GM21367 (cell line): ENCODE results near the gene RANBP17.
"Not testable (repeated sequence)": the region's sequence is repeated elsewhere in the genome, so short reads cannot be mapped to it uniquely, and the experiment has no call there.

Experiments
- ATAC-seq: cut with Tn5 transposase; IDR thresholded peaks from one replicate; pipeline ENCODE4 v1.9.1; 2021; ENCODE audit not compliant: unreplicated experiment

Gene RANBP17

DNA sequence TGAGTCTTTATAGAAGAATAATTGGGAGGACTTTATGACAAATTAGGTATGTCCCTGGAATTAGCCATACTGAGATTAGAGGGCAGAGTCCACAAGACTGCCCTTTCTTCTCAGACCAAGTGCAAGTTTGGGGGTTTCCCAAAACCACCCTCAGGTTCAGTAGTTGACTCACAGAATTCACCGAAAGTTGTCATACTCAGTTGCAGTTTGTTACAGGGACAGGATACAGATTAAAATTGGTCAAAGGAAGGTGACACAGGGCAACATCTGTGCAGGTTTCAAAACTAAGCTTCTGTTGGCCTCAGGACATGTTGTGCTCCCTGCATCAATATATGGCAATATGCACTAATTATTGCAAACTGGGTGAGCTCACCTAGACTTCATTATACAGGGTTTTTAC lies 3.8 kb downstream of the RANBP17 start:
- no peak for ATAC-seq

- ATAC-seq = no peak
These were observed 6.0 kb downstream of the RANBP17 start for GRCh38 chr5:170867825-170868224.

DNA sequence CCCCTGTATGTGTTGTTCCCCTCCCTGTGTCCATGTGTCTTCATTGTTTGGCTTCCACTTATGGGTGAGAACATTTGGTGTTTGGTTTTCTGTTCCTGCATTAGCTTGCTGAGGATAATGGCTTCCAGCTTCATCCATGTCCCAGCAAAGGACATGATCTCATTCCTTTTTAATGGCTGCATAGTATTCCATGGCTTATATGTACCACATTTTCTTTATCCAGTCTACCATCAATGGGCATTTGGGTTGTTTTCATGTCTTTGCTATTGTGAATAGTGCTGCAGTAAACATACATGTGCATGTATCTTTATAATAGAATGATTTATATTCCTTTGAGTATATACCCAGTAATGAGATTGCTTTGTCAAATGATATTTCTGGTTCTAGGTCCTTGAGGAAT lies 8.6 kb downstream of the RANBP17 start:
- not testable (repeated sequence) for ATAC-seq

DNA sequence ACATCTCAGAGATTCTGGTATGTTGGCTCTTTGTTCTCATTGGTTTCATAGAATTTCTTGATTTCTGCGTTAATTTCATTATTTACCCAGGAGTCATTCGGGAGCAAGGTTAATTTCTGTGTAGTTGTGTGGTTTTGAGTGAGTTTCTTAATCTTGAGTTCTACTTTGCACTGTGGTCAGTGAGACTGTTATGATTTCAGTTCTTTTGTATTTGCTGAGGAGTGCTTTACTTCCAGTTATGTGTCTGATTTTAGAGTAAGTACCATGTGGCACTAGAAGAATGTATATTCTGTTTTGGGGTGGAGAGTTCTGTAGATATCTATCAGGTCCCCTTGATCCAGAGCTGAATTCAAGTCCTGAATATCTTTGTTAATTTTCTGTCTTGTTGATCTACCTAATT lies 12.2 kb downstream of the RANBP17 start:
- ATAC-seq = no peak

GRCh38 chr5:170875811-170876210 lies 14.0 kb downstream of the RANBP17 start:
- ATAC-seq = no peak

DNA sequence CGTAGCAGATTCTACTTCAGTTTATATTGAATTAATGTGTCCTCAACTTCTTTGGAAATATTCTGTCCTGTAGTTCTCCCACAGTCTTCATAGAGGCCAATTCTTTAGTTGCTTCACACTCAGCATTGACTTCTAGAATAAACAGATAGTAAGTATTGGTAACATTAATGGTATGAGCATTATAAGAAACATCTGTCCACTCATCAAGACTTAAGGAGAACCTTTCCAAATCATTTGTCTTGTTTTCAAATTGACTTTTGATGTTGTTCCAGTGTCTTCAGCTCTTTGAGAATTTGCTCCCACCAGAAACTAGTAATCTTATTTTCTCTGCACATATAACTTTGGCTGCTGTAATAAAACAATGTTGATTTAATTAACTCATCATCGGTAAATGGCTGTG lies 18.3 kb downstream of the RANBP17 start:
- ATAC-seq = no peak

- ATAC-seq = no peak
These were observed 20.5 kb downstream of the RANBP17 start for GRCh38 chr5:170882345-170882744.

DNA sequence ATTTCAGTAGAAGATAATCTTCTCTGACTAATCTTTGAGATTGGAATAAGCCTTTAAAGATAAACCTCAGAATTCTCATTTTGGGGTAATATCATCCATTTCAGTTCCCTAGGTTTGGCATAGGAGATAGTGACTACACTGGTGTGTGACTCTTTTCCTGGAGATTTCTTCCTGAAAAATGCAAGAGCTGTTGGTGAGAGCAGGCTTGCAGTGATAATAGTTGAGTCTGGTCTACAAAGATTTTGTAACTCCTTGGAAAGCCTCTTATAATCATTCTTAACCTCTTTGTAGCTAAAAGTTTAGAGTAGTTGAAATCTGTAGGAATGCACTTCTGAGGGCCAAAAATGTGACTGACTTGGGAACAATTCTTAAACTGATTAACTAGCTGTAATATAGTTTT lies 23.4 kb downstream of the RANBP17 start:
- no peak for ATAC-seq

DNA sequence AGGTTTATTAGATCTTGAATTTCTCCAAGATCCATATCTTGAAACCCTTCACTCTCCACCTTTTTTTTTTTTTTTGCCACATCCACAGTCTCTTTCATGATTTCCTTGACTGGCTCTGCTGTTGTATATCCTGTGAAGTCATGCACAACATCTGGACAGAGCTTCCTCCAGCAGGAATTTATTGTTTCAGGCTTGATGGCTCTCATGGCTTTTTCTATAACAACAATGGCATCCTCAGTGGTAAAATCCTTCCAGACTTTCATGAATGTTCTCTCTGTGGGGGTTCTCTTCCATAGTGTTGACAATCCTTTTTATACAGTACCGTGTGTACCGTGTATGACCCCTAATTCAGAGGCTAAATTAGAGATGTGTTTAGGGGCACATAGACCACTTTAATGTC lies 24.0 kb downstream of the RANBP17 start:
- no peak for ATAC-seq

- ATAC-seq = no peak
These were observed 24.5 kb downstream of the RANBP17 start for GRCh38 chr5:170886210-170886894.

- no peak for ATAC-seq
These were observed 30.4 kb downstream of the RANBP17 start for GRCh38 chr5:170892196-170892595.

DNA sequence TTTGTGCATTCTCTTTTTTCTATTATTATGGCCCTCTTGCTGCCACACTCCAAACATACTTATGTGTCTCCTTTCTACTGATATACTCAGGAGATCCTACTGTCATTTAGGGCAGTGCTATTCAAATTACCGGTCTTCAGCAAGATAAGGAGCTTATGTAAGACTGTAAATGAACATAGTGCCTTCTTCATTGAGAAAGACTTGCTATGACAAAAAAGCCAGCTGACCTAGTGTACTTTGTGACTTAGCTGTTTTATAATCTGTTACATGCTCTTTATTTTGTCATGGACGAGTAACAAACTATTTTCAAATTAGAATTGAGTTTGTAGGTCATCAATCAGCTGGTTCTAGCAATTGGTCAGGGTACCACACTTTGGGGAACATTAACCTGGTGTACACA lies 32.8 kb downstream of the RANBP17 start:
- no peak for ATAC-seq

- ATAC-seq = no peak
These were observed 35.0 kb downstream of the RANBP17 start for GRCh38 chr5:170896779-170897178.

- ATAC-seq = no peak
These were observed 41.3 kb downstream of the RANBP17 start for GRCh38 chr5:170903075-170903474.

DNA sequence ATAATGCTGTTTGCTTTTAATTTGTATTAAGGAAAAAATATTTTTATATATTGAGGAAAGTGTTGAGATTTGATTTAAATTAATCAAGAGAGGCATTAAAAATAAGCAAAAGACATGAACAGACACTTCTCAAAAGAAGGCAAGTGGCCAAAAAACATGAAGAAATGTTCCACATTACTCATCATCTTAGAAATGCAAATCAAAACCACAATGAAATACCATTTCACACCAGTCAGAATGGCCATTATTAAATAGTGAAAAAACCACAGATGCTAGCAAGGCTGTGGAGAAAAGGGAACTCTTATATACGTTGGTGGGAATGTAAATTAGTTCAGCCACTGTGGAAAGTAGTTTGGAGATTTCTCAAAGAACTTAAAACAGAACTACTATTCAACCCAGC lies 45.9 kb downstream of the RANBP17 start:
- ATAC-seq = no peak

- ATAC-seq = no peak
These were observed 51.8 kb downstream of the RANBP17 start for GRCh38 chr5:170913573-170913972.

- ATAC-seq = no peak
These were observed 55.3 kb downstream of the RANBP17 start for GRCh38 chr5:170917113-170917512.

- ATAC-seq = no peak
These were observed 58.4 kb downstream of the RANBP17 start for GRCh38 chr5:170920196-170920595.

- ATAC-seq = not testable (repeated sequence)
These were observed 60.5 kb downstream of the RANBP17 start for GRCh38 chr5:170922331-170922730.

- ATAC-seq = no peak
These were observed 62.2 kb downstream of the RANBP17 start for GRCh38 chr5:170923910-170924620.

DNA sequence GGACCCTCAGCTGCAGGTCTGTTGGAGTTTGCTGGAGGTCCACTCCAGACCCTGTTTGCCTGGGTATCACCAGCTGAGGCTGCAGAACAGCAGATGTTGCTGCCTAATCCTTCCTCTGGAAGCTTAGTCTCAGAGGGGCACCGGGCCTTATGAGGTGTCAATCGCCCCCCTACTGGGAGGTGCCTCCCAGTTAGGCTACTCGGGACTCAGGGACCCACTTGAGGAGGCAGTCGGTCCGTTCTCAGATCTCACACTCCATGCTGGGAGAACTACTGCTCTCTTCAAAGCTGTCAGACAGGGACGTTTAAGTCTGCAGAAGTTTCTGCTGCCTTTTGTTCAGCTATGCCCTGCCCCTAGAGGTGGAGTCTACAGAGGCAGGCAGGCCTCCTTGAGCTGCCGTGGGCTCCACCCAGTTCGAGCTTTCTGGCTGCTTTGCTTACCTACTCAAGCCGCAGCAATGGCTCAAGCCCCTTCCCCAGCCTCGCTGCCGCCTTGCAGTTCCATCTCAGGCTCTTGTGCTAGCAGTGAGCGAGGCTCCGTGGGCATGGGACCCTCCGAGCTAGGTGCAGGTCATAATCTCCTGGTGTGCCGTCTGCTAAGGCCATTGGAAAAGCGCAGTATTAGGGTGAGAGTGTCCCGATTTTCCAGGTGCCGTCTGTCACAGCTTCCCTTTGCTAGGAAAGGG lies 73.9 kb downstream of the RANBP17 start:
- ATAC-seq = not testable (repeated sequence)

DNA sequence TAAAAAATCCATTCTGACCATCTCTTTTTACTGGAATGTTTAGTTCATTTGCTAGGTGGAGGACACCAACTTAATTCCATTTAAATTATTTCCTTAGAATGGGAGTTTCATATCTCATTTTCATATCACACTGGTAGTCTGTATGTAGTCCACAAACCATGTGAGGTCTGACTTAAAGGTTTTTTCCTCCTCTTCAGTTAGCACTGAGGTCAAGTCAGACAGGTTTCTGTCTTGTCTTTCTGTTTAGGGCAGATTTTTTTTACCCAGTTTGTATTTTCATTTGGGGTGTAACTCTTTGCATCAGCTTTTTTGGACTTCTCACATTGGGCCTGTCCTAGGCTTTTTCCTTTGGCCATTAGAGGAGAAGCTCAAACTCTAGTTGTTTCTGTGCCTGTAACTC lies 75.3 kb downstream of the RANBP17 start:
- no peak for ATAC-seq
